ENCODE measurements around the gene DEGS1. TPM values are rescaled to one million over a fixed set of nuclear protein-coding genes. Genes with fewer than 3 reads are reported as not detected.

Gene DEGS1
- 55.5 and 55.9 TPM in 2 replicates for total RNA-seq

DNA sequence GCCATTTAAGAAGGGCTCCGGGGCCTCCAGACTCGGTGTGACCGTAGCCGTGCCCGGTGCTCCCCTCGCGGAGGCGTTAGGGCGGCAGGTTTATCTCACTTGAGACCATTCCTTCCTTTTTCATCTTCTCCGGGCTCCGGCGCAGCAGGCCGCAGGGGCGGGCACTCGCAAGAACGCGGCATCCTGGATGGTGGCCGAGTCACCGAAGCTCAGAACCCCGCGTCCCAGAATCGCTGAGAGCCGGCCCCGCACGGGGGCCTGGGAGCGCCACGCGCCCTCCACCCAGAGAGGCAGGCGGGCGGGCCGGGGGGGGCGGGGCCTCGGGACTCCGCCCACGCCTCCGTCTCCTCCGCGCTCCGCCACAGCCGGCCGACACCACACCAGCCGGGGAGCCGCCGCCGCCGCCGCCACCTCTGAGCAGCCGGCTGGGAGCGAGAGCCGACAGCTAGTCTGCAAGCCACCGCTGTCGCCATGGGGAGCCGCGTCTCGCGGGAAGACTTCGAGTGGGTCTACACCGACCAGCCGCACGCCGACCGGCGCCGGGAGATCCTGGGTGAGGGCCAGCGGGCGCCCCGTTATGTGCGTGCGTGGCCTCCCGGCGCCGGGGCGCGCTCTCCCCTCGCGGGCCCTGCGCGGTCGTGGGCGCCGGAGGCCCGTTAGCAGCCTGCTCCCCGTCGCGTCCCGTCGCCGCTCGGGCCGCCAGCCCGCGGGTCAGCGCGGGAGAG, at the start of gene DEGS1:
Gene DEGS1, plus strand, starts transcription at position 375 of the 725 bp plus-strand sequence. Its CDS starts 97 bp downstream, at position 472.
- POLR2A ChIA-PET: interaction anchor here (0.5 to 4.1 kb wide), 20 partner anchors 10 to 1699 kb away, joined by 3 to 59 read pairs (median 7); partner anchors contain the start of genes FBXO28, NVL, TMEM63A and TP53BP2
- TF ChIP-seq, protein P1, sequence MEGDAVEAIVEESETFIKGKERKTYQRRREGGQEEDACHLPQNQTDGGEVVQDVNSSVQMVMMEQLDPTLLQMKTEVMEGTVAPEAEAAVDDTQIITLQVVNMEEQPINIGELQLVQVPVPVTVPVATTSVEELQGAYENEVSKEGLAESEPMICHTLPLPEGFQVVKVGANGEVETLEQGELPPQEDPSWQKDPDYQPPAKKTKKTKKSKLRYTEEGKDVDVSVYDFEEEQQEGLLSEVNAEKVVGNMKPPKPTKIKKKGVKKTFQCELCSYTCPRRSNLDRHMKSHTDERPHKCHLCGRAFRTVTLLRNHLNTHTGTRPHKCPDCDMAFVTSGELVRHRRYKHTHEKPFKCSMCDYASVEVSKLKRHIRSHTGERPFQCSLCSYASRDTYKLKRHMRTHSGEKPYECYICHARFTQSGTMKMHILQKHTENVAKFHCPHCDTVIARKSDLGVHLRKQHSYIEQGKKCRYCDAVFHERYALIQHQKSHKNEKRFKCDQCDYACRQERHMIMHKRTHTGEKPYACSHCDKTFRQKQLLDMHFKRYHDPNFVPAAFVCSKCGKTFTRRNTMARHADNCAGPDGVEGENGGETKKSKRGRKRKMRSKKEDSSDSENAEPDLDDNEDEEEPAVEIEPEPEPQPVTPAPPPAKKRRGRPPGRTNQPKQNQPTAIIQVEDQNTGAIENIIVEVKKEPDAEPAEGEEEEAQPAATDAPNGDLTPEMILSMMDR (IDR thresholded peaks at IDR 0.05): no peak
- H3K4me3 Mint-ChIP-seq: peak within 1 kb of the TSS; percentile 90
- no peaks in the 10 kb centered on the region for H3K9me3 Mint-ChIP-seq
- peak; percentile 83 for DNase-seq
- no peaks in the 10 kb centered on the region for H3K27me3 Mint-ChIP-seq
- H3K27ac Mint-ChIP-seq: peak within 1 kb of the TSS; percentile 91
- peaks cover 20% of the 10 kb centered on the region for H3K36me3 Mint-ChIP-seq (ENCODE audit: low read depth)
- intact Hi-C loops (cut with micrococcal nuclease): loop anchor here (1.0 to 10.0 kb wide), 11 partner anchors 9 to 1842 kb away; partner anchors contain the start of genes CNIH4, FBXO28, NVL and WDR26
- peaks cover 58% of the 10 kb centered on the region for H3K4me1 Mint-ChIP-seq
- ATAC-seq (ENCODE audit: low read depth): peak; percentile 80
- CTCF ChIA-PET: interaction anchor here (1.1 to 1.9 kb wide), 3 partner anchors 14 to 67 kb away, joined by 4 to 6 read pairs (median 5); no protein-coding TSS in a partner anchor

DNA sequence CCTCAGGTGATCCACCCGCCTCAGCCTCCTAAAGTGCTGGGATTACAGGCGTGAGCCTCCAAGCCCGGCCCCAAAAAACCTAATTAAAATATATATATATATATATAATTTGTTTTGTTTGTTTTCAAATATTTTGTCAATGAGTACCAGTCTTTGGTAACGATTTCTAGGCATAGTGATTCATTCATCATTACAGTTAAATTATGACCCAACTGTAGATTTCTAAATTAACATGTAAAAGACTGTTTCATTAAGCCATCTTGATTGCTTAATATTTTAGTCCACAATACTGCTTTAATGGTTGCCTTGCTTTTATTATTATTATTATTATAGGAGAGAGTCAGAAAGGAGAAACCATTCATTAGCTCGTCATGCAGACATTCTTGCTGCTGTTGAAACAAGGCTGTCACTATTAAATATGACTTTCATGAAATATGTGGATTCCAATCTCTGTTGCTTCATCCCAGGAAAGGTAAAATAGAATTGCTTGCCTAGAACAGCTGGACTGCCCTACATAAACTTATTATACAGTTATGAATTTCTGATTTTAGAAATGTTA, 49.2 kb upstream of the DEGS1 start:
- Mint-ChIP-seq H3K9me3 (no peaks in the 10 kb centered on the region), H3K4me1 (peaks cover 3% of the 10 kb centered on the region), H3K27ac (no peak overlapping the region), H3K36me3 (ENCODE audit: low read depth) (peaks cover 69% of the 10 kb centered on the region), H3K4me3 (no peak overlapping the region), H3K27me3 (no peaks in the 10 kb centered on the region)
- no peak for ATAC-seq (ENCODE audit: low read depth)
- no peak for DNase-seq
- intact Hi-C loops (cut with micrococcal nuclease): no loop called here
- CTCF ChIA-PET: no interaction called here
- TF ChIP-seq, protein P1 (IDR thresholded peaks at IDR 0.05): no peak
- POLR2A ChIA-PET: no interaction called here

DNA sequence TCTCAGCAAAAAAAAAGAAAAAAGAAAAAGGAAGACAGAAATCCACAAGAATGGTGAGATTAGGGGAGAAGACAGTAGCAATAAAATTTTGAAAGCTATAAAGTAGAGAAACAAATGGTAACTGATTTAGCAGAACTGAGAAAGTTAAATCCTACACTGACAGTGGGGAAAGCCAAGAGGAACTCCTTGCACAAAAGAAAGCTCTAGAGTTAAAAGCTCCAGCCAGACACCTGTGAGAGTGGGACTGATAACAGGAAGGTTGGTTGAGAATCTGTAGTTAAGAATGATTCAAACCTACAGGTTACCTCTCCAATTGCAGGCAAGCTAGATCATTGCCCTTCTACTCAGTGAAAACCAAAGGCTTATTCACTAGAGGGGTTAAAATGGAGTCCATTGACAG, 45.5 kb upstream of the DEGS1 start:
- Mint-ChIP-seq H3K27ac (no peak overlapping the region), H3K27me3 (no peaks in the 10 kb centered on the region), H3K9me3 (no peaks in the 10 kb centered on the region), H3K36me3 (ENCODE audit: low read depth) (peaks cover 61% of the 10 kb centered on the region), H3K4me1 (peaks cover 3% of the 10 kb centered on the region), H3K4me3 (no peak overlapping the region)
- ChIA-PET CTCF (interaction anchor here (1.6 kb wide), 1 partner anchor 196 kb away, joined by 4 read pairs; no protein-coding TSS in a partner anchor), POLR2A (interaction anchor here (1.0 kb wide), 1 partner anchor 31 kb away, joined by 3 read pairs; no protein-coding TSS in a partner anchor)
- ATAC-seq (ENCODE audit: low read depth) (no peak), DNase-seq (no peak)
- intact Hi-C loops (cut with micrococcal nuclease): no loop called here
- TF ChIP-seq, protein P1 (IDR thresholded peaks at IDR 0.05): no peak

DNA sequence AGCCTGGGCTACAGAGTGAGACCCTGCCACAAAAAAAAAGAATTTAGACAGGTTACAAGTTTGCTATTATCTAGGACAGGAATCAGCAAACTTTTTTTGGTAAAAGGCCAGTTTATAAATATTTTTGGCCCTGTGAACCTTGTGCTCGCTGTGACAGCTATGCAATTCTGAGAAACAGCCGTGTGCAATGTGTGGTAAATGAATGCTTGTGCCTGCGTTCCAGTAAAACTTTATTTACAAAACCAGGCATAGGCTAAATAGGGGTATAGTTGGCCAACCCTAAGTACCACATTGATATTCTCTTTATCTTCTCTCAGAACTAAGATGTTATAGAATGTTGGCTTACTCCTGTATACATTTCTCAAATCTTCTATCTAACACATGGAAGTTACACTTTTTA, 44.8 kb upstream of the DEGS1 start:
- TF ChIP-seq, protein P1 (IDR thresholded peaks at IDR 0.05): no peak

DNA sequence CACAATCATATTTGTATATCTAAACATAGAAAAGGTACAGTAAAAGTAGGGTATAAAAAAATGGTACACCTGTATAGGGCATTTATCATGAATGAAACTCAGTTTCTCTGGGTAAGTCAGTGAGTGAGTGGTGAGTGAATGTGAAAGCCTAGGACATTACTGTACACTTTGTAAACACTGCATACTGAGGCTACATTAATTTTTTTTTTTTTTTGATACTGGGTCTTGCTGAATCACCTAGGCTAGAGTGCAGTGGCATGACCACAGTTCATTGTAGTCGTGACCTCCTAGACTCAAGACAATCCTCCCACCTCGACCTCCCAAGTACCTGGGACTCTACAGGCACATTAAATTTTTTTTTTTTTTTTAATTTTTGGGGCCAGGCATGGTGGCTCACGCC, 41.3 kb upstream of the DEGS1 start:
- TF ChIP-seq, protein P1 (IDR thresholded peaks at IDR 0.05): no peak
- CTCF ChIA-PET: no interaction called here
- Mint-ChIP-seq H3K36me3 (ENCODE audit: low read depth) (peaks cover 35% of the 10 kb centered on the region), H3K4me1 (peaks cover 26% of the 10 kb centered on the region), H3K27me3 (no peaks in the 10 kb centered on the region), H3K9me3 (no peaks in the 10 kb centered on the region), H3K27ac (no peak overlapping the region), H3K4me3 (no peak overlapping the region)
- DNase-seq: no peak
- POLR2A ChIA-PET: no interaction called here
- intact Hi-C loops (cut with micrococcal nuclease): no loop called here
- ATAC-seq (ENCODE audit: low read depth): no peak

More for the DNA sequence above, 44.8 kb upstream of the DEGS1 start:
- H3K36me3 Mint-ChIP-seq (ENCODE audit: low read depth): peaks cover 57% of the 10 kb centered on the region
- peaks cover 3% of the 10 kb centered on the region for H3K4me1 Mint-ChIP-seq
- ChIA-PET POLR2A (interaction anchor here (0.7 to 1.0 kb wide), 2 partner anchors 31 to 65 kb away, joined by 3 read pairs; no protein-coding TSS in a partner anchor), CTCF (interaction anchor here (1.6 kb wide), 1 partner anchor 195 kb away, joined by 4 read pairs; no protein-coding TSS in a partner anchor)
- H3K27me3 Mint-ChIP-seq: no peaks in the 10 kb centered on the region
- intact Hi-C loops (cut with micrococcal nuclease): no loop called here
- ATAC-seq (ENCODE audit: low read depth) (no peak), DNase-seq (no peak)
- H3K27ac Mint-ChIP-seq: no peak overlapping the region
- H3K4me3 Mint-ChIP-seq: no peak overlapping the region
- no peaks in the 10 kb centered on the region for H3K9me3 Mint-ChIP-seq
